ENCODE results near the gene SPOCK3. TPM values are rescaled to one million over a fixed set of nuclear protein-coding genes. Genes with fewer than 3 reads are reported as not detected.
"Not testable (repeated sequence)": the region's sequence is repeated elsewhere in the genome, so short reads cannot be mapped to it uniquely, and the experiment has no call there.

SPOCK3 gene
- total RNA-seq, 4 donors from 2014 or later = not detected

DNA sequence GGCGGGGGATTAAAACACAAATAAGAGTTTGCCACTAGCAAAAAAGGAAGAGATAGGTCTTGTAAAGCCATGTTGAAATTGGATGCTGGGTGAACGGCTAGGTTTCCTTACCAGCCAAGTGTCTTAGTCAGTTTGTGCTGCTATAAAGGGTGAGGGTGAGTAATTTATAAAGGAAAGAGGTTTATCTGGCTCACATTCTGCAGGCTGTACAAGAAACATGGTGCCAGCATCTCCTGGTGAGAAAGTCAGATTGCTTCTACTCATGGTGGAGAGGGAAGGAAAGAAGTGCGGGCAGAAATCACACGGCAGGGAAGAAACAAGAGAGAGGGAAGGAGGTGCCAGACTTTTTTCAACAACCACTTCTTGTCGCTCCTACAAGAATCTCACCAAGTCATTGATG, 507.5 kb downstream of the SPOCK3 start:
- DNase-seq (ENCODE audit: low spot score) (no peak), ATAC-seq (ENCODE audit: low FRiP score) (no peak)
- TF ChIP-seq CTCF (IDR thresholded peaks at IDR 0.05) = no peak

- no peak for DNase-seq (ENCODE audit: low spot score)
- no peak for ATAC-seq (ENCODE audit: low FRiP score)
- no peak for TF ChIP-seq CTCF (IDR thresholded peaks at IDR 0.05)
These were observed 509.9 kb downstream of the SPOCK3 start for GRCh38 chr4:166724369-166724768.

GRCh38 chr4:166723532-166724140, 510.7 kb downstream of the SPOCK3 start:
- ATAC-seq (ENCODE audit: low FRiP score) (no peak), DNase-seq (ENCODE audit: low spot score) (no peak)
- no peak for TF ChIP-seq CTCF (IDR thresholded peaks at IDR 0.05)

GRCh38 chr4:166715748-166716713, 518.3 kb downstream of the SPOCK3 start:
- ATAC-seq (ENCODE audit: low FRiP score); DNase-seq (ENCODE audit: low spot score): not testable (repeated sequence)

- DNase-seq (ENCODE audit: low spot score) (no peak), ATAC-seq (ENCODE audit: low FRiP score) (no peak)
- TF ChIP-seq CTCF (IDR thresholded peaks at IDR 0.05) = no peak
These were observed 533.7 kb downstream of the SPOCK3 start for GRCh38 chr4:166700592-166700991.

- DNase-seq (ENCODE audit: low spot score) (no peak), ATAC-seq (ENCODE audit: low FRiP score) (no peak)
- TF ChIP-seq CTCF (IDR thresholded peaks at IDR 0.05) = no peak
These were observed 545.5 kb downstream of the SPOCK3 start for GRCh38 chr4:166688835-166689234.

- ATAC-seq (ENCODE audit: low FRiP score) = no peak
- DNase-seq (ENCODE audit: low spot score) = no peak
- no peak for TF ChIP-seq CTCF (IDR thresholded peaks at IDR 0.05)
These were observed 546.5 kb downstream of the SPOCK3 start for GRCh38 chr4:166687828-166688227.

Small RNAs within 50 kb of the gene (small RNA-seq; reads per million reads assigned to genes)
- not detected for gene RNA5SP171

Data from omental fat pad (tissue), 4 donors.